H1 (cell line): ENCODE measurements around the gene CTAGE4. TPM values are rescaled to one million over a fixed set of nuclear protein-coding genes. Genes with fewer than 3 reads are reported as not detected.

Experiments
- CTCF ChIA-PET: fragments of 300-600 bp; sonication (Branson Sonifier 250); formaldehyde crosslinking; loops from one replicate; lab custom pipeline; 2021; ENCODE audit not compliant: partially characterized antibody; lab: Charles Lee
- POLR2A ChIA-PET: fragments of 300-600 bp; sonication (Branson Sonifier 250); formaldehyde crosslinking; loops from one replicate; lab custom pipeline; 2021; ENCODE audit warnings: inconsistent platforms; ENCODE audit not compliant: partially characterized antibody; lab: Charles Lee
- DNase-seq, 2 experiments: peaks; one replicate each; pipeline versions ENCODE4 v3.0.0 to v3.0.0-alpha.2; 2010 to 2022; ENCODE audit warnings: low spot score in 2 of 2, low read depth in 1 of 2, mixed read lengths in 1 of 2
- FAIRE-seq: peaks from 2 replicates; lab custom pipeline; 2011; peaks lifted over from hg19 to GRCh38; lab: Jason Lieb, UNC
- H2AFZ ChIP-seq: 2 replicates; pipeline ENCODE4 v1.8.1; 2012; ENCODE audit warnings: low read length, inconsistent platforms
- H2AK5ac ChIP-seq: 2 replicates; pipeline ENCODE4 v1.6.1; 2013; ENCODE audit warnings: low read depth, low read length
- H2BK120ac ChIP-seq: replicated peaks from 2 replicates; pipeline ENCODE3; 2013; ENCODE audit warnings: low read depth, low read length, inconsistent platforms
- H2BK12ac ChIP-seq: 2 replicates; pipeline ENCODE4 v1.6.1; 2013; ENCODE audit warnings: low read depth, low read length
- H2BK15ac ChIP-seq: 2 replicates; pipeline ENCODE4 v1.6.1; 2013; ENCODE audit warnings: low read length
- H2BK20ac ChIP-seq: 2 replicates; pipeline ENCODE4 v1.6.1; 2013; ENCODE audit warnings: low read length
- H2BK5ac ChIP-seq: 2 replicates; pipeline ENCODE4 v1.6.1; 2013; ENCODE audit warnings: low read depth, low read length
- H3K14ac ChIP-seq: 2 replicates; pipeline ENCODE4 v1.6.1; 2013; ENCODE audit warnings: inconsistent platforms; ENCODE audit not compliant: insufficient read length
- H3K18ac ChIP-seq: 2 replicates; pipeline ENCODE4 v1.6.1; 2013; ENCODE audit warnings: low read length; ENCODE audit errors: extremely low read depth
- H3K23ac ChIP-seq: 2 replicates; pipeline ENCODE4 v1.6.1; 2013; ENCODE audit warnings: inconsistent platforms; ENCODE audit not compliant: insufficient read length
- H3K23me2 ChIP-seq: 2 replicates; pipeline ENCODE4 v1.6.1; 2013; ENCODE audit warnings: low read depth, low read length
- H3K27ac ChIP-seq: 2 replicates; pipeline ENCODE4 v1.6.1; 2011; ENCODE audit warnings: low read depth, low read length, inconsistent platforms
- H3K27me3 ChIP-seq, 4 experiments: replicated peaks in 1 of 4; 1 replicate in 1 of 4; 2 replicates in 3 of 4; pipeline versions ENCODE4 v1.6.1 to v1.8.1; 2011 to 2013; ENCODE audit warnings: low read length in 3 of 4, mild to moderate bottlenecking in 3 of 4, inconsistent platforms in 2 of 4, mixed read lengths in 2 of 4, moderate library complexity in 1 of 4; ENCODE audit not compliant: control insufficient read depth in 3 of 4, insufficient read depth in 3 of 4; ENCODE audit errors: extremely low read depth in 1 of 4
- H3K36me3 ChIP-seq, 4 experiments: 2 replicates each; pipeline versions ENCODE4 v1.6.1 to v1.8.1; 2011 to 2013; ENCODE audit warnings: mild to moderate bottlenecking in 4 of 4, low read length in 3 of 4, moderate library complexity in 2 of 4, control low read depth in 1 of 4, inconsistent platforms in 1 of 4; ENCODE audit not compliant: insufficient read depth in 4 of 4, control insufficient read depth in 2 of 4
- H3K4ac ChIP-seq: replicated peaks from 2 replicates; pipeline ENCODE3; 2013; ENCODE audit warnings: low read length, low read depth, mixed read lengths, inconsistent platforms; ENCODE audit not compliant: insufficient read length
- H3K4me1 ChIP-seq, 4 experiments: replicated peaks in 1 of 4; 1 replicate in 1 of 4; 2 replicates in 3 of 4; pipeline versions ENCODE4 v1.6.1 to v1.8.1; 2011 to 2013; ENCODE audit warnings: low read length in 3 of 4, inconsistent platforms in 2 of 4, mixed read lengths in 1 of 4; ENCODE audit not compliant: insufficient read depth in 4 of 4, control insufficient read depth in 3 of 4
- H3K4me2 ChIP-seq, 2 experiments: 2 replicates each; pipeline versions ENCODE4 v1.6.1 to v1.8.1; 2011 to 2013; ENCODE audit warnings: low read depth in 2 of 2, low read length in 2 of 2, control low read depth in 1 of 2, inconsistent platforms in 1 of 2, mild to moderate bottlenecking in 1 of 2; ENCODE audit not compliant: insufficient read depth in 1 of 2
- H3K4me3 ChIP-seq, 4 experiments: fragments of 200-600, 300-600 bp in 1 of 4; sonication (generic), shearing (Covaris generic), sonication (Bioruptor Twin) in 1 of 4; 2 replicates each; pipeline versions ENCODE4 v1.5.1 to v1.8.1; 2011 to 2016; ENCODE audit warnings: low read length in 4 of 4, low read depth in 3 of 4, control low read depth in 2 of 4, inconsistent platforms in 2 of 4, mild to moderate bottlenecking in 2 of 4, mixed read lengths in 1 of 4, moderate library complexity in 1 of 4; ENCODE audit not compliant: insufficient read depth in 2 of 4; ENCODE audit errors: extremely low read depth in 1 of 4
- H3K56ac ChIP-seq: replicated peaks from 2 replicates; pipeline ENCODE3; 2013; ENCODE audit warnings: low read depth, mild to moderate bottlenecking, mixed read lengths, low read length, inconsistent platforms; ENCODE audit not compliant: insufficient read length
- H3K79me1 ChIP-seq: 2 replicates; pipeline ENCODE4 v1.6.1; 2013; ENCODE audit warnings: low read depth, low read length, control low read depth
- H3K79me2 ChIP-seq, 2 experiments: 2 replicates each; pipeline versions ENCODE4 v1.6.1 to v1.8.1; 2012 to 2013; ENCODE audit warnings: low read length in 2 of 2, mild to moderate bottlenecking in 2 of 2, inconsistent platforms in 1 of 2; ENCODE audit not compliant: insufficient read depth in 2 of 2, control insufficient read depth in 1 of 2
- H3K9ac ChIP-seq, 4 experiments: replicated peaks in 1 of 4; 1 replicate in 1 of 4; 2 replicates in 3 of 4; pipeline versions ENCODE4 v1.6.1 to v1.8.1; 2011 to 2013; ENCODE audit warnings: low read depth in 3 of 4, low read length in 3 of 4, control low read depth in 2 of 4, mild to moderate bottlenecking in 2 of 4, moderate library complexity in 2 of 4, inconsistent platforms in 1 of 4; ENCODE audit errors: extremely low read depth in 1 of 4
- H3K9me3 ChIP-seq, 2 experiments: 2 replicates each; pipeline versions ENCODE4 v1.6.1 to v1.8.1; 2012 to 2013; ENCODE audit warnings: mild to moderate bottlenecking in 2 of 2, moderate library complexity in 2 of 2, control low read depth in 1 of 2, inconsistent platforms in 1 of 2, low read depth in 1 of 2, low read length in 1 of 2, mixed read lengths in 1 of 2; ENCODE audit not compliant: insufficient read depth in 2 of 2
- H4K20me1 ChIP-seq, 2 experiments: replicated peaks in 1 of 2; 2 replicates each; pipeline versions ENCODE3 to v1.8.1; 2011 to 2013; ENCODE audit warnings: inconsistent platforms in 2 of 2, low read length in 2 of 2, mild to moderate bottlenecking in 1 of 2; ENCODE audit not compliant: insufficient read depth in 2 of 2, control insufficient read depth in 1 of 2
- H4K5ac ChIP-seq: 2 replicates; pipeline ENCODE4 v1.6.1; 2013; ENCODE audit warnings: low read length, low read depth, mixed read lengths, inconsistent platforms; ENCODE audit not compliant: insufficient read length
- H4K8ac ChIP-seq: 2 replicates; pipeline ENCODE4 v1.8.0; 2013; ENCODE audit warnings: mild to moderate bottlenecking, moderate library complexity, low read length, inconsistent platforms; ENCODE audit not compliant: insufficient read depth; ENCODE audit errors: extremely low read depth
- H4K91ac ChIP-seq: replicated peaks from 2 replicates; pipeline ENCODE3; 2013; ENCODE audit warnings: low read length, mixed read lengths, inconsistent platforms; ENCODE audit not compliant: insufficient read length
- CHD2 ChIP-seq: IDR thresholded peaks from 2 replicates; pipeline ENCODE4 v1.6.1; 2012; ENCODE audit warnings: low read length, improper control_type of control experiment
- GABPA ChIP-seq: IDR thresholded peaks from 2 replicates; pipeline ENCODE4 v1.6.1; 2011; ENCODE audit warnings: mild to moderate bottlenecking, low read length, moderate library complexity, borderline replicate concordance; ENCODE audit not compliant: insufficient read depth
- JUND ChIP-seq: IDR thresholded peaks from 2 replicates; pipeline ENCODE4 v1.6.1; 2011; ENCODE audit warnings: mild to moderate bottlenecking, improper control_type of control experiment, low read length
- KDM1A ChIP-seq: fragments of 200-600, 300-600 bp; sonication (generic); IDR thresholded peaks from 2 replicates; pipeline ENCODE4 v1.7.1; 2016; ENCODE audit warnings: mild to moderate bottlenecking, low read length, borderline replicate concordance
- WGBS, 2 experiments: shearing (Covaris generic) in 1 of 2; methylation state at CpG; one replicate each; pipeline versions ENCODE4 v1.1.6 to v1.1.7; 2013 to 2015; ENCODE audit warnings: low lambda C conversion rate in 2 of 2, mixed read lengths in 2 of 2, inconsistent platforms in 1 of 2, low coverage in 1 of 2, missing lambda C conversion rate in 1 of 2; ENCODE audit not compliant: insufficient replicate concordance in 2 of 2, insufficient coverage in 1 of 2, insufficient read length in 1 of 2; ENCODE audit errors: extremely low coverage in 1 of 2, missing lambda C conversion rate in 1 of 2; 5-methylcytosine and 5-hydroxymethylcytosine counted together
- polyA plus RNA-seq, 7 experiments: library from polyadenylated mRNA; depleted of rRNA in 3 of 7; stranded (reverse) in 5 of 7; unstranded in 2 of 7; fragments of >200 nt in 5 of 7; fragments of 200-250 nt in 2 of 7; gene quantifications; 1 replicate in 5 of 7; 2 replicates in 1 of 7; 4 replicates in 1 of 7; pipeline versions ENCODE4 v1.2.1 to v1.2.3, GENCODE V29; 2011 to 2013; ENCODE audit warnings: missing spikeins in 2 of 7, mixed read lengths in 2 of 7
- total RNA-seq: library from RNA; stranded (reverse); fragmentation: NEBNext Ultra II Directional; extraction: Animal tissue kit (Norgen Biotek cat#: 25700); gene quantifications from 2 replicates; pipeline ENCODE4 v1.2.1, GENCODE V29; 2021

Gene CTAGE4
- total and polyA plus RNA-seq, 2 of the 8 experiments (the other 6 are each of a cell fraction or from before 2014, with no cell fraction given) = 2.9 to 10.3 TPM

- WGBS, 2 experiments = 89% methylated on average over 5 of the region's 5 CpGs; no CpG with 5 or more reads in 1 of the 2 experiments
- H2BK20ac ChIP-seq = no peak overlapping the region
- no peak overlapping the region for H2BK12ac ChIP-seq
- no peak overlapping the region for H3K56ac ChIP-seq
- no peaks in the 10 kb centered on the region for H3K36me3 ChIP-seq
- H2AK5ac ChIP-seq = no peak overlapping the region
- ChIA-PET POLR2A (no interaction called here), CTCF (no interaction called here)
- H3K4me1 ChIP-seq = no peaks in the 10 kb centered on the region
- no peaks in the 10 kb centered on the region for H3K79me2 ChIP-seq
- no peaks in the 10 kb centered on the region for H3K23me2 ChIP-seq
- H3K23ac ChIP-seq = no peak overlapping the region
- H3K27ac ChIP-seq = no peak overlapping the region
- H3K18ac ChIP-seq = no peak overlapping the region
- H2BK15ac ChIP-seq = no peak overlapping the region
- no peaks in the 10 kb centered on the region for H3K79me1 ChIP-seq
- H3K4me3 ChIP-seq = no peak overlapping the region
- no peak overlapping the region for H4K8ac ChIP-seq
- H4K5ac ChIP-seq = no peak overlapping the region
- H4K20me1 ChIP-seq = no peaks in the 10 kb centered on the region
- no peak for DNase-seq
- H3K14ac ChIP-seq = no peak overlapping the region
- no peak overlapping the region for H3K9ac ChIP-seq
- H3K4me2 ChIP-seq = no peak overlapping the region
- H4K91ac ChIP-seq = no peak overlapping the region
- H3K9me3 ChIP-seq = peaks cover 3 to 4% of the 10 kb centered on the region in 2 experiments; a peak in 2 of 4 replicates
- no peak for FAIRE-seq
- no peaks in the 10 kb centered on the region for H3K27me3 ChIP-seq
- H2BK120ac ChIP-seq = no peak overlapping the region
- no peak overlapping the region for H2BK5ac ChIP-seq
- no peak overlapping the region for H2AFZ ChIP-seq
- no peak overlapping the region for H3K4ac ChIP-seq
- TF ChIP-seq KDM1A (no peak), GABPA (no peak), JUND (no peak), CHD2 (no peak)
Observed at GRCh38 chr7:144174613-144175012, 8.7 kb upstream of the CTAGE4 start.
